Omental fat pad (tissue), 4 donors: ENCODE measurements around the gene IGF2BP2. TPM values are rescaled to one million over a fixed set of nuclear protein-coding genes. Genes with fewer than 3 reads are reported as not detected.
"Not testable (repeated sequence)": the region's sequence is repeated elsewhere in the genome, so short reads cannot be mapped to it uniquely, and the experiment has no call there.

Source experiments
- ATAC-seq: fragments of 150-250 bp; one replicate; pipeline ENCODE4 v1.9.1; 2016; ENCODE audit warnings: mild to moderate bottlenecking, moderate library complexity; ENCODE audit not compliant: low FRiP score
- DNase-seq: peaks from one replicate; pipeline ENCODE4 v3.0.0-alpha.2; 2019; ENCODE audit warnings: low spot score
- total RNA-seq, 4 donors: library from RNA; depleted of rRNA; stranded (reverse); fragments of >200 nt; gene quantifications; one replicate each; pipeline ENCODE4 v1.1.0, GENCODE V29; 2016
- TF ChIP-seq, protein P1 (sequence below), 3 donors: fragments of 450-650 bp; IDR thresholded peaks; one replicate each; pipeline ENCODE4 v1.5.1; 2016 to 2017; ENCODE audit warnings: antibody characterized with exemption in 3 of 3, mild to moderate bottlenecking in 3 of 3, moderate library complexity in 2 of 3

IGF2BP2 gene
- total RNA-seq, 4 donors from 2014 or later, result 7.3 to 48.9 (median 18.7) TPM

DNA sequence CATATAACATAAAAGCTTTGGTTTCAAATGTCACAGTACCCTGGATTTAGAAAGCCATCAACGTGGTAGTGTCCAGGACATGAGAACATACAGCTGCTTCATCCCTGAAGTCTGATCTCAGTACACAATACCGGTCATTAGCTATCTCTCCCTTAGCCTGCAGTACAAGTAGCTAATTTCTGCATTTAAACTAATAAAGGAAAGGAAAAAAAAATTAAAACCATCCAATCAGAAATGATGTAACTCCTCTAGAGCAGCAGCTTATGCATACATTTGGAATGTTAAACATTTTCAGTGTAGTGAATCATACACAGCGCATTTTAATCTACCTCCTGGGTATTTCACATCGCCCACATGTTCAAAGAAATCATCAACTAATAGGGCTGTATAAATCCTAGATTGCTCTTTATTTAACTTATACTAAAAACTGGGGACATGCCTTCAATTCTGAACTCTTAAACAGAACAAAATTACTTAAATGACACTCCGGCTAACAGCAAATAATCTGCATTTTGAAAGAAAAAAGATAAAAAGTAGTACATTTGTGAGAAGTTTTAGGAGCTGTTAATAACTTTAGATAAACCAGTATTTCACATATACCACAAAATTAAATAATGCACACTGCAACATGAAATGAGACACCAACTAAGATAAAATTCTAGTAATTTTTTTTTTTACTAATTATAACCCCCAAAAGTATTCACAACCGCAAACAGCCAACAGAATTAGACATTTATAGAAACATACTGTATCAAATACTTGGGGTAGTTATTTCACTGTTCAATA is 3.7 kb downstream of the IGF2BP2 start:
- DNase-seq (no peak), ATAC-seq (no peak)
- TF ChIP-seq, protein P1, sequence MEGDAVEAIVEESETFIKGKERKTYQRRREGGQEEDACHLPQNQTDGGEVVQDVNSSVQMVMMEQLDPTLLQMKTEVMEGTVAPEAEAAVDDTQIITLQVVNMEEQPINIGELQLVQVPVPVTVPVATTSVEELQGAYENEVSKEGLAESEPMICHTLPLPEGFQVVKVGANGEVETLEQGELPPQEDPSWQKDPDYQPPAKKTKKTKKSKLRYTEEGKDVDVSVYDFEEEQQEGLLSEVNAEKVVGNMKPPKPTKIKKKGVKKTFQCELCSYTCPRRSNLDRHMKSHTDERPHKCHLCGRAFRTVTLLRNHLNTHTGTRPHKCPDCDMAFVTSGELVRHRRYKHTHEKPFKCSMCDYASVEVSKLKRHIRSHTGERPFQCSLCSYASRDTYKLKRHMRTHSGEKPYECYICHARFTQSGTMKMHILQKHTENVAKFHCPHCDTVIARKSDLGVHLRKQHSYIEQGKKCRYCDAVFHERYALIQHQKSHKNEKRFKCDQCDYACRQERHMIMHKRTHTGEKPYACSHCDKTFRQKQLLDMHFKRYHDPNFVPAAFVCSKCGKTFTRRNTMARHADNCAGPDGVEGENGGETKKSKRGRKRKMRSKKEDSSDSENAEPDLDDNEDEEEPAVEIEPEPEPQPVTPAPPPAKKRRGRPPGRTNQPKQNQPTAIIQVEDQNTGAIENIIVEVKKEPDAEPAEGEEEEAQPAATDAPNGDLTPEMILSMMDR (IDR thresholded peaks at IDR 0.05), result no peak

DNA sequence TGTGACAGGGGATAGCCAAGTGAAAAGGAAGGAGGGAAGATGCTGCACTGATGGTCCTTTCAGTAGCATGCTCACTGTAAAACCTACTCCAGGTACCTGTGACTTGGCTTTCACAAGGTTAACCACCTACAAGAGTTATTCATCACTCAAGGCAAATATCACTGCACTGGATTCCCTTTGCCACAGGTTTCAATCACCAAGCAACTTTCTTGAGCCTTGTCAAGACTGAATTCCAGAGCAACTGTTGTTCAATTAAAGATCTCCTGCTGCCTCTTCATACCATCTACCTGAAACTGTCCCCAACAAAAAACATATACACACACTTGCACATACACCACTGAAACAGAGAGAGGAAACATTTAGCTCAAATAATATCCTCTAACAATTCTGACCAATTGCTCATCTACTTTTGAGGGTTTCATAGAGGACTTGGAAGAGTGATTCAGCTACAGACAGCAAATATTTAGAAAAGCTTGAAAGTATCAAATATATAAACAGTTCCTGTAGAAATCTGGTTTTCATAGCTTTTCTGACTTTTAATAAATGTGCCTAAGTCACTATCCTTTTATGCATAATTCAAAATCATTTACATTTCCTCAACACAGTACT is 6.5 kb downstream of the IGF2BP2 start:
- ATAC-seq, result no peak
- no peak for DNase-seq
- TF ChIP-seq, protein P1 (IDR thresholded peaks at IDR 0.05), result no peak

DNA sequence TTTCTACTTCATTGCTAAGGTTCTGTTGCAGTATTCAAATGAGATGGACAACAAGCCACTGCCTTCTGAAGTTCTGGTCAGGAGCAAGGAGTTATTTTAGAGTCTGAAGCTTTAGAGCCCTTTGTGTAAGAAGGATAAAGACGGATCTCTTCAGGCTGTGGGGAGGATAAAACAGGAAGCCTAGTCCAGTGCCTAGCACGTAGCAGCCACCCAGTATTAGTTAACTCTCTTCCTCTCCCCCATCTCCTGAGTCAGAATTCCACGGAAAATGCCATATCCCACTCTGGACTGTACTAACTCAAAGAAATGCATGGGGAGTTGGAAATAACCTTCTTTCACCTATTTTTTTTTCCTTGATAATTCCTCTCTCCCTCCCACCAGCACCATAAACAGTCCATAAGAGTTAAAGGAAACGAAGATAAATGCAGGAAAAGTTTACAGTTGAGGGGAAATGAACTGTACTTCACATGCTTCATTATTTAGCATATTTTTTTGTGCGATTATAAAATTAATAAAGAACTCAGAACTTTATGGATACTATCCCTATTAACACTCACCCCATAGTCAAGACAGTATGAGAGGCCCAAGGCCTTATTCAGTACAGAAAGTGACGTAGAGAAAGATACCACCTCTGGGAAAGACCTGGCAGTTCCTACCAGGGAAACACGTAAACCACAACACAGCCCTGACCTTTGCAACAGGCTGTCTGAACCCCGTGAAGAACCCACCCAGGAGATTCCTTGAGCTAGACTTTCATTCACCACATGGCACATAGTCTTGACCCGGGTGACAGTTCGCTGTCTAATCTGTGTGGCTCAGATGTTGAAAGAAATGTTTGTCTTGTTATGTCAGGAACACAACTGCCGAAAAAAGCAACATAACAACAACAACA is 9.2 kb downstream of the IGF2BP2 start:
- ATAC-seq (peak; percentile 79), DNase-seq (no peak)
- TF ChIP-seq, protein P1 (IDR thresholded peaks at IDR 0.05), result no peak

DNA sequence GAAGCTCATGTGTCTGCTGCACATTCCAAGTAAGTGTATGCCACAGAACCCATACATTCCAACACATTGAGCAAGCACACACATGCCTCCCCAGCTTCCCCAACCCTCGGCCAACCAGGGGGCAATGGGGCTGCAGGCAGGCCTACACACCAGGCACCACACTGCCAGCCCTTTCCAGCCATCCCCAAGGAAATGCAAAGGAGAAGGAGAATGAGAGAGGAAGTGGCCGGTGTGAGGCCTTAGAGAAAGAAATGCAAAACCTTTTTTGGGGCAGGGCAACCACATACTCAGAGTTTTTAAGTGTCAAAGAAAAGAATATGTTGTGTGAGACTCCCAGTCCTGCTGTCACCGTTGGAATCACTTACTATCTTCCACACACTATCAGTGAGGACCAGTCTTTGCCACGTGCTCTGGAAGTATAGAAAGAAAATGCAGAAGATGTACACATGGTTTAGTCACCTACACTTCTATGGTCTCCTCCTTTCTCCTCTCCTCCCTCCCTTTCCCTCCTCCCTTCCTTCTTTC is 11.1 kb downstream of the IGF2BP2 start:
- DNase-seq (no peak), ATAC-seq (no peak)
- TF ChIP-seq, protein P1 (IDR thresholded peaks at IDR 0.05), result no peak

DNA sequence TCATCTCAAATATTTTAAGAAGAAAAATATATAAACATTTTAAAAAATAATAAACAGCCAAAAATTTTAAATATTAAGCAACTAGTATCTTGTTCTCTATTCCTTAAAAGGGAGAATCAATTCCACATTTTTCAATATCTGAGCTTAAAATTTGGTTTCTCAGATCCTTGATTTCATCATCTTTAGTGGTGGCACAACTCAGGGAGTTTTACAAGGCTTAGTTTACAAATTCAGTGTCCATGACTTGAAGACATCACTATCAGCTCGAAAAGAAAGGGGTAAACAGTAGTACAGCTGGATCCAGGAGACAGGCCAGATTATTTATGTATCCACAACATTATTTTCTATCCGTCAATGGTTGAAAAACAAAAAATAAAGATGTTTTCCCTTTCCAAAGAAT is 11.6 kb downstream of the IGF2BP2 start:
- TF ChIP-seq, protein P1 (IDR thresholded peaks at IDR 0.05), result no peak
- ATAC-seq (no peak), DNase-seq (no peak)

DNA sequence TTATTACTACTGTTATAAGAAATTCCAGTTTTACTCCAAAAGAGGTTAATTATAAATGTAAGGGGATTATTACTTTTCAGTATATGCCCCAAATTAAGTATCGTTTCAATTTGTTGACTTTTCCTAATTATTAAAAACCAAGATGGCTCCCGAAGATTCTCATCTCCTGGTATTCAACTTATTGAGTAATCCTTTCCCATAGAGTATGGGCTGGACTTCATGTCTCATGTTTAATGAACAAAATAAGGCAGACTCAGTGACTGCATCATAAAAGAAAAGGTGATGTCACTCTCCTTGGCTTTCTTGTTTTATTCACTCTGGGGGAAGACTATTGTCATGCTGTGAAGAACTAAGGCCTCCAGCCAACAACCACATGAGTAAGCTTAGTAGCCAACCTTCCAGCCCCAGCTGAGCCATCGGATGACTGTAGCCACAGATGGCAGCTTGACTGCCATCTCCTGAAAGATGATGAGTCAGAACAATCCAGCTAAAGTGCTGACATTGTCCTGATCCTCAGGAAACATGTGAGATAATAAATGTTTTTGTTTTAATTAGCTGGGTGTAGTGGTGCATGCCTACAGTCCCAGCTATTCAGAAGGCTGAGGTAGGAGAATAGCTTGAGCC is 17.3 kb downstream of the IGF2BP2 start:
- DNase-seq (no peak), ATAC-seq (peak; percentile 41)
- TF ChIP-seq, protein P1 (IDR thresholded peaks at IDR 0.05), result no peak

DNA sequence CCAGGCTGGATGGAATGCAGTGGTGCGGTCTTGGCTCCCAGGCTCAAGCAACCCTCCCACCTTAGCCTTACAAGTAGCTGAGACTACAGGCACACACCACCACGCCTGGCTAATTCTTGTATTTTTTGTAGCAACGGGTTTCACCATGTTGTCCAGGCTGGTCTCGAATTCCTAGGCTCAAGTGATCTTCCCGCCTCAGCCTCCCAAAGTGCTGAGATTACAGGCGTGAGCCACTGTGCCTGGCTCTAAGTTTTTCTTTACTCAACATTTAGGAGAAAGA is 26.1 kb downstream of the IGF2BP2 start:
- ATAC-seq, DNase-seq: not testable (repeated sequence)
